ENCODE measurements around the gene ASXL3.
A peak's percentile ranks its signal among the peaks of the same experiment; 100 is the strongest.

Gene ASXL3

GRCh38 chr18:33571998-33572787 lies 5.8 kb upstream of the ASXL3 start:
- no peak overlapping the region for H3K4me3 ChIP-seq (ENCODE audit: low read depth, low read length)
- no peak for DNase-seq (ENCODE audit: low read depth, low spot score)
- no peak for TF ChIP-seq CTCF (IDR thresholded peaks at IDR 0.05; ENCODE audit: low read depth, low read length)
- in situ Hi-C loops (cut with HindIII; ENCODE audit: low sequenced_read_pairs), result no loop called here

DNA sequence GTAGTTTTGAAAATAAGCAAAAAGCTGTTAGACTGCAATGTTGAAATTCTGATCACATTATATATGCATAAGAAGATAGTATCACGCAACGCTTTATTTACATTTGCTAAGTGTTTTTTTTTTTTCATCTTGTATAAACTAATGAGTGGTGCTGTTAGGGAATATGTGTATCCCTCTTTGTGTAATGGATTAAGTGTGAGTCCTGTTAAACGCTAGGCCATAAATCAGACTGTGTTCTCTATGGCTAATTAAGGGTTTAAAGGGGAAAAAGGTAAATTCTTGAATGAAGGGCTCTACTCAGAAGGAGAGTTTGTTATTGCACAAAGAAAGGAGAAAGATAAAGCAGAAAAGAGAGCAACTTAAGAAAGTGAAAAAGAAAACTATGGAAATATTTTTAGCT lies 4.8 kb upstream of the ASXL3 start:
- no peak overlapping the region for H3K4me3 ChIP-seq (ENCODE audit: low read depth, low read length)
- in situ Hi-C loops (cut with HindIII; ENCODE audit: low sequenced_read_pairs), result no loop called here
- TF ChIP-seq CTCF (IDR thresholded peaks at IDR 0.05; ENCODE audit: low read depth, low read length), result no peak
- DNase-seq (ENCODE audit: low read depth, low spot score), result no peak

DNA sequence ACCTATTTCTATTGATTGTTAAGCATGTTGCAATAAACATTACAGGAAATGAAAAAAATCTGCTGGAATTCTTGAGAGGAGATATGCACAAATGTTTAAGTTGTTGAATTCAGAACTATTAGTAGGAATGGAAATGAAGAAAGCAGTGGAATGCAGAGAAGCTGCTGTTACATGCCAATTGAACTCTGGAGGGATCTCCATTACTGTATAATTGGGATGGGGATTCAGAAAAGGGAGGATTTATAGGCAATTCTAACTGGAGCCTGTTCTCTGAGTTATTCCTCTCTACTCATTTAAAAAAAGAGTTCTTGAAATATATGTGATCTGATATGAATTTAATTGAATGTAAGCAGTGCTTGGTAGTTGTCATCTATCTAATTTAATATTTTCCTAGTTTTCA lies 2.6 kb upstream of the ASXL3 start:
- in situ Hi-C loops (cut with HindIII; ENCODE audit: low sequenced_read_pairs), result no loop called here
- H3K4me3 ChIP-seq (ENCODE audit: low read depth, low read length), result no peak overlapping the region
- no peak for DNase-seq (ENCODE audit: low read depth, low spot score)
- no peak for TF ChIP-seq CTCF (IDR thresholded peaks at IDR 0.05; ENCODE audit: low read depth, low read length)

GRCh38 chr18:33576999-33577646 lies 896 bp upstream of the ASXL3 start:
- in situ Hi-C loops (cut with HindIII; ENCODE audit: low sequenced_read_pairs), result no loop called here
- peak overlapping the region; percentile 75 for H3K4me3 ChIP-seq (ENCODE audit: low read depth, low read length)
- TF ChIP-seq CTCF (IDR thresholded peaks at IDR 0.05; ENCODE audit: low read depth, low read length), result no peak
- DNase-seq (ENCODE audit: low read depth, low spot score), result no peak

- H3K4me3 ChIP-seq (ENCODE audit: low read depth, low read length), result peak overlapping the region; percentile 59
- in situ Hi-C loops (cut with HindIII; ENCODE audit: low sequenced_read_pairs), result no loop called here
- TF ChIP-seq CTCF (IDR thresholded peaks at IDR 0.05; ENCODE audit: low read depth, low read length), result no peak
- DNase-seq (ENCODE audit: low read depth, low spot score), result no peak
Measured at GRCh38 chr18:33578518-33579348, 714 bp downstream of the ASXL3 start.

DNA sequence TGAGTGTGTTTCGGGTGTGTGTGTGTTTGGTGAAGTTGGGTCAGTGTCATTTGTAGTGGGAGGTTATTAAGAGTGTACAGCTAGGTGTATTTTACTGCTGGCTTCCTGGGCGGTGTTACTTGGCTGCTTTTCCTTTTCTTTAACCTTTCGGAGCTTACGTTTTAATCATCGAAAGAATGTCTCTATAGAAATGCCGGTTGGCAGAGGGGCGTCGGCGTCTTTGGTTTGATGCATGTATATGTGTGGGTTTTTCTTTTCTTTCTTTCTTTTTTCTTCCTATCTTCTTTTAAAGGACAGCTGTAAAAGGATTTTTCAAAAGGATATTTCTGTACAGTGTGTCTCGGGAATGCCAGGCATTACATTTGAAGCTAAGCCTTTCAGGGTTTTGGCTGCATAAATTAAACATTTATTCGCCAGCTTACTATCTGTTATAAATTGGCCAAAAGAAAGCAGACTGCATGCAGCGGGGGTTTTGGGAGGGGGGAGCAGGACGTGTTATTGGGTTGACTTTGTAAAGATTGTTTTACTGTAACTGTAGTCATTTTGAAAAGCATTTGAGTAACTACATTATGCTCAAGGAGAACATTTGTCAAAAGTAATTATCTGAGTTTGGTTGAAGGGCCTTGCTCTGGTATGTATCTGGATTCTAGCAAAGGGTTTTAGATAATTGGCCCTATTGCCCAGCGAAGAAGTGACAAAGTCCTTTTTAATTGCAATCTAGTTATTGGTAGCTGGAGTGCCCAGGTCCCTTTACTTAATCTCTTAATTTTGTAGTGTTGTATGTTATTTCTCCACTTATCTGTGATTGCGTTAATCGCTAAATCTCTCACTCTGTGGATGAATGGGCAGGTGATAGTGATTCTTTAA lies 1.6 kb downstream of the ASXL3 start:
- in situ Hi-C loops (cut with HindIII; ENCODE audit: low sequenced_read_pairs), result no loop called here
- TF ChIP-seq CTCF (IDR thresholded peaks at IDR 0.05; ENCODE audit: low read depth, low read length), result no peak
- H3K4me3 ChIP-seq (ENCODE audit: low read depth, low read length), result peak overlapping the region; percentile 59
- DNase-seq (ENCODE audit: low read depth, low spot score), result no peak

Measured in astrocyte of the spinal cord (primary cell).